Smooth muscle cell (in vitro differentiated cells): Measurements from ENCODE around the gene TMEM131. TPM values are rescaled to one million over a fixed set of nuclear protein-coding genes. Genes with fewer than 3 reads are reported as not detected.
"Not testable (repeated sequence)": the region's sequence is repeated elsewhere in the genome, so short reads cannot be mapped to it uniquely, and the experiment has no call there.

ENCODE experiments used
- DNase-seq: peaks from one replicate; lab custom pipeline; 2025; ENCODE audit not compliant: unreplicated experiment; lab: John Stamatoyannopoulos, UW
- H2AFZ ChIP-seq: fragments of 200-600 bp; sonication (generic); 2 replicates; pipeline ENCODE4 v1.6.0; 2016; ENCODE audit warnings: antibody characterized with exemption, low read depth, mild to moderate bottlenecking
- H3F3A ChIP-seq: fragments of 200-600 bp; sonication (generic); 2 replicates; pipeline ENCODE4 v1.6.0; 2017; ENCODE audit warnings: antibody characterized with exemption, low read depth
- H3K27ac ChIP-seq: fragments of 200-600 bp; sonication (generic); 2 replicates; pipeline ENCODE4 v1.5.1; 2016; ENCODE audit warnings: low read depth, mild to moderate bottlenecking
- H3K27me3 ChIP-seq: fragments of 200-600 bp; sonication (generic); 2 replicates; pipeline ENCODE4 v1.6.1; 2016; ENCODE audit warnings: low read depth, mild to moderate bottlenecking
- H3K36me3 ChIP-seq: fragments of 200-600 bp; sonication (generic); 2 replicates; pipeline ENCODE4 v1.5.1; 2016; ENCODE audit warnings: low read depth
- H3K4me1 ChIP-seq: fragments of 200-600 bp; sonication (generic); 2 replicates; pipeline ENCODE4 v1.5.1; 2016; ENCODE audit warnings: low read depth
- H3K4me2 ChIP-seq: fragments of 200-600 bp; sonication (generic); 2 replicates; pipeline ENCODE4 v1.6.0; 2016; ENCODE audit warnings: mild to moderate bottlenecking
- H3K4me3 ChIP-seq: fragments of 200-600 bp; sonication (generic); 2 replicates; pipeline ENCODE4 v1.5.1; 2016; ENCODE audit warnings: mild to moderate bottlenecking
- H3K79me2 ChIP-seq: fragments of 200-600 bp; sonication (generic); 2 replicates; pipeline ENCODE4 v1.6.0; 2016; ENCODE audit warnings: low read depth, mild to moderate bottlenecking
- H3K9ac ChIP-seq: fragments of 200-600 bp; sonication (generic); 2 replicates; pipeline ENCODE4 v1.6.0; 2016; ENCODE audit warnings: low read depth
- H3K9me3 ChIP-seq: fragments of 200-600 bp; sonication (generic); replicated peaks from 2 replicates; pipeline ENCODE4 v1.5.1; 2016; ENCODE audit warnings: low read depth
- H4K20me1 ChIP-seq: fragments of 200-600 bp; sonication (generic); 2 replicates; pipeline ENCODE4 v1.6.0; 2016; ENCODE audit warnings: low read depth
- WGBS: methylation state at CpG from one replicate; pipeline ENCODE4 v1.1.7; 2016; ENCODE audit warnings: low lambda C conversion rate; 5-methylcytosine and 5-hydroxymethylcytosine counted together
- polyA plus RNA-seq: library from polyadenylated mRNA; unstranded; fragments of >200 nt; fragmentation: Nextera tagmentation; extraction: Ambion mirVana; gene quantifications from 2 replicates; pipeline ENCODE4 v1.2.1, GENCODE V29; 2016
- total RNA-seq: library from RNA; depleted of rRNA; stranded (reverse); fragments of >200 nt; gene quantifications from 2 replicates; pipeline ENCODE4 v1.2.3, GENCODE V29; 2014
- TF ChIP-seq, protein P1 (sequence below): fragments of 200-600 bp; sonication (generic); IDR thresholded peaks from 2 replicates; pipeline ENCODE4 v1.5.1; 2017; ENCODE audit warnings: borderline replicate concordance, mild to moderate bottlenecking, antibody characterized with exemption; ENCODE audit not compliant: insufficient read depth, poor library complexity, severe bottlenecking

TMEM131 gene
- total and polyA plus RNA-seq, 2 experiments from 2014 or later, result 16.7 to 32.3 TPM

DNA sequence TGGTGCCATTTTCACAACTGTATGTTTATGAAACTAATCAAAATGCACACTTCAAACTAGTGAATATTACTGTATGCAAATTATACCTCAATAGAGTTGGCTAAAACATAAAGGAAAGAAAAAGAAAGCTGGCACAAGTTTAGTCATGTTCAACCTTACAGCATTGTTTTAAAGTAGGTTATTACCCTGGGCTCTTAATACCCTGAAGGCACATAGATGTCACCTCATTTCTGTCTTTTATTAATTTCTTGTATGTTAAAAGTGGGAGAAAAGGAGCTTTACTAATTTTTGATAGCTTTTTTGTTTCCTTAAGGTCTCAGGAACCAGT is 32.7 kb downstream of the TMEM131 start:
- DNase-seq, result no peak
- Histone ChIP-seq H2AFZ (no peak overlapping the region), H3K4me1 (no peaks in the 10 kb centered on the region), H3K4me3 (no peak overlapping the region), H3K9ac (no peak overlapping the region), H3F3A (no peaks in the 10 kb centered on the region), H3K9me3 (no peaks in the 10 kb centered on the region), H3K36me3 (no peaks in the 10 kb centered on the region), H3K27me3 (no peaks in the 10 kb centered on the region), H3K79me2 (peaks cover 96% of the 10 kb centered on the region), H3K27ac (peak overlapping the region; percentile 20), H3K4me2 (peak overlapping the region; percentile 5), H4K20me1 (peaks cover 98% of the 10 kb centered on the region)
- TF ChIP-seq, protein P1, sequence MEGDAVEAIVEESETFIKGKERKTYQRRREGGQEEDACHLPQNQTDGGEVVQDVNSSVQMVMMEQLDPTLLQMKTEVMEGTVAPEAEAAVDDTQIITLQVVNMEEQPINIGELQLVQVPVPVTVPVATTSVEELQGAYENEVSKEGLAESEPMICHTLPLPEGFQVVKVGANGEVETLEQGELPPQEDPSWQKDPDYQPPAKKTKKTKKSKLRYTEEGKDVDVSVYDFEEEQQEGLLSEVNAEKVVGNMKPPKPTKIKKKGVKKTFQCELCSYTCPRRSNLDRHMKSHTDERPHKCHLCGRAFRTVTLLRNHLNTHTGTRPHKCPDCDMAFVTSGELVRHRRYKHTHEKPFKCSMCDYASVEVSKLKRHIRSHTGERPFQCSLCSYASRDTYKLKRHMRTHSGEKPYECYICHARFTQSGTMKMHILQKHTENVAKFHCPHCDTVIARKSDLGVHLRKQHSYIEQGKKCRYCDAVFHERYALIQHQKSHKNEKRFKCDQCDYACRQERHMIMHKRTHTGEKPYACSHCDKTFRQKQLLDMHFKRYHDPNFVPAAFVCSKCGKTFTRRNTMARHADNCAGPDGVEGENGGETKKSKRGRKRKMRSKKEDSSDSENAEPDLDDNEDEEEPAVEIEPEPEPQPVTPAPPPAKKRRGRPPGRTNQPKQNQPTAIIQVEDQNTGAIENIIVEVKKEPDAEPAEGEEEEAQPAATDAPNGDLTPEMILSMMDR, result no peak

DNA sequence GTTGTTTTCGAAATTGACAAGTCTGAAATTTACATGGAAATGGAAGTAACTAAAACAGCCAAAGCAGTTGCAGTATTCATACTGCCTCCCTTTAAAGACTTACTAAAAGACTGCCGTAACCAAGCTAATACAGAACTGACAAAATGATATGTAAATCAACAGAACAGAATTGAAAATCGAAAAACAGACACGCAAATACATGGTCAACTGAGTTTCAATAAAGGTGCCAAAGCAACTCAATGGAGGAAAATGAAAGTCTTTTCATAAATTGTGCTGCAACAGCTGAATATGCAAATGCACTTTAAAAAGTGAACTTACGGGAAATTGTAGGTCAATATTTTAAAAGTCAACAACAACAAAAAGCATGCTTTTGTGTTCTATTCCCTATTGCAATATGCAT is 34.2 kb downstream of the TMEM131 start:
- no peaks in the 10 kb centered on the region for H3K4me1 ChIP-seq
- no peak overlapping the region for H3K27ac ChIP-seq
- H4K20me1 ChIP-seq, result peaks cover 98% of the 10 kb centered on the region
- H2AFZ ChIP-seq, result no peak overlapping the region
- WGBS, result 90% methylated on average over 5 of the region's 5 CpGs
- TF ChIP-seq, protein P1, result no peak
- DNase-seq, result no peak
- no peak overlapping the region for H3K9ac ChIP-seq
- H3K4me2 ChIP-seq, result no peak overlapping the region
- peaks cover 98% of the 10 kb centered on the region for H3K79me2 ChIP-seq
- no peaks in the 10 kb centered on the region for H3K27me3 ChIP-seq
- H3F3A ChIP-seq, result no peaks in the 10 kb centered on the region
- H3K4me3 ChIP-seq, result no peak overlapping the region
- no peaks in the 10 kb centered on the region for H3K9me3 ChIP-seq
- H3K36me3 ChIP-seq, result no peaks in the 10 kb centered on the region

DNA sequence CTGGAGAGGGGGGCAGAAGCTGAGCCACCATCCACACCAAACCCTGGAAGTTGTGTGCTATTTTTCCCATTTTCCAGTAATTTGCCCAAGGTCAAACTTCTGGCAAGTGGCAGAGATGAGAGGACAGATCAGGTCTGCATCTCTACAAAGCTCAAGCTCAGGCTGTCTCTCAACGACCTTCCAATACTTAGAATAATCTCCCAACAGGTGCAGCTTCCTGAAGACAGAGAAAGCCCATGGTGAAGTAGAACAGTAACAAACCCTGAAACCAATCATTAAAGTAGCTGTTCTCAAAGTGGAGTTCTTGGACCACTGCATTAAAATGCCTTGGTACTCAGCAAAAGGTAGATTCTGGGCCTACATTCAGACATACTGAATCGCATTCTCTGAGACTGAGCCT is 37.6 kb downstream of the TMEM131 start:
- TF ChIP-seq, protein P1, result no peak
- Histone ChIP-seq H3K9me3 (no peaks in the 10 kb centered on the region), H3K27me3 (no peaks in the 10 kb centered on the region), H3K4me2 (no peak overlapping the region), H3K4me1 (no peaks in the 10 kb centered on the region), H3K9ac (no peak overlapping the region), H3K27ac (no peak overlapping the region), H2AFZ (no peak overlapping the region), H3K4me3 (no peak overlapping the region), H3K36me3 (no peaks in the 10 kb centered on the region), H3F3A (no peaks in the 10 kb centered on the region), H3K79me2 (peaks cover 98% of the 10 kb centered on the region), H4K20me1 (peaks cover 94% of the 10 kb centered on the region)
- no peak for DNase-seq
- 78% methylated on average over 2 of the region's 2 CpGs for WGBS

DNA sequence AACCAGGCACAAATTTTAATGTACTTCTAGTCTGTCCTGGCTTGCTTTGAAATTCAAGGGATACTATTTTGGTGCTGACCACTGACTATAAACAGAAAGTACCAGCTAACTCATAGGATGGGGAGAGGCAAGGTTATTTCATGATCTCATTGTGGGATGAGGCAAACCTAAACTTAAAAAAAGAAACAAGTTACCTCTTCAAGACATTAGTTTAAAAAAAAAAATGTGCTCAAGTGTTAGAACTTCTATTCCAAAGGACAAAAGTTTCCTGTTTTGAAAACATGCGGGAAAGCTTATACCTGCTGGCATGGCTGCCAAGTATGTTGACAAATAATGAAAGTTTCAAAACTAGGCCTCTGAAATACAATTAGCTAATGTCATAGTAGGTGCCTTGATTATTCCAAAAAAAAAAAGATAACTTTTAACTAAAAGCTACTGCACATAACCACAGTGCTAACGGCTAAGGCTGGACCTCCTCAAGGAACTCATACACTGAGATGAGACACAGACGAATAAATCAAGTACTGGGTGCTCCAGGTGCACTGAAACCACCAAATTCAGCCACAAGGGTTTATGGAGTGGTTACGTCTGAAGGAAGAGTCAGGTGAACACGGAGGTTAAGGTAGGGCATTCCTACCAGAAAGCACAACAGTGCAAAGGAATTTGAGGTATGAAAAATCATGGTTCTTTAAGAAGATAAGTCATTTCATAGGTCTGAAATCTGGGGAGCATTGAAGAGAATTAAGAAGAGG is 38.1 kb downstream of the TMEM131 start:
- no peak overlapping the region for H3K9ac ChIP-seq
- WGBS, result 82% methylated on average over 5 of the region's 5 CpGs
- H3K27ac ChIP-seq, result peak overlapping the region; percentile 27
- H4K20me1 ChIP-seq, result peaks cover 89% of the 10 kb centered on the region
- TF ChIP-seq, protein P1, result no peak
- H2AFZ ChIP-seq, result no peak overlapping the region
- H3K79me2 ChIP-seq, result peaks cover 98% of the 10 kb centered on the region
- H3K27me3 ChIP-seq, result no peaks in the 10 kb centered on the region
- H3K9me3 ChIP-seq, result no peaks in the 10 kb centered on the region
- no peak overlapping the region for H3K4me2 ChIP-seq
- H3K4me1 ChIP-seq, result no peaks in the 10 kb centered on the region
- H3F3A ChIP-seq, result no peaks in the 10 kb centered on the region
- DNase-seq, result no peak
- H3K4me3 ChIP-seq, result no peak overlapping the region
- no peaks in the 10 kb centered on the region for H3K36me3 ChIP-seq

DNA sequence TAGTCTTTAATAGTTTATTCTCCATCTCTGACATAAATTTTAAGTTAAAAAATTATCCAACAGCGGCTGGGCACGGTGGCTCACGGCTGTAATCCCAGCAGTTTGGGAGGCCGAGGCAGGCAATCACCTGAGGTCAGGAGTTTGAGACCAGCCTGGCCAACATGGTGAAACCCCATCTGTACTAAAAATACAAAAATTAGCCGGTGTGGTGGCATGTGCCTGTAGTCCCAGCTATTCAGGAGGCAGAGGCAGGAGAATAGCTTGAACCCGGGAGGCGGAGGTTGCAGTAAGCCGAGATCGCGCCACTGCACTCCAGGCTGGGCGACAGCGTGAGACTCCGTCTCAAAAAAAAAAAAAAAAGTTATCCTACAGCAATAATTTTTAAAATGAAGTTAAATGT is 39.0 kb downstream of the TMEM131 start:
- H3K4me3 ChIP-seq, DNase-seq, H3K9ac ChIP-seq, H3K27ac ChIP-seq, H3F3A ChIP-seq, H3K4me2 ChIP-seq, H3K4me1 ChIP-seq, H3K27me3 ChIP-seq, H3K9me3 ChIP-seq, H2AFZ ChIP-seq, H3K36me3 ChIP-seq: not testable (repeated sequence)
- Histone ChIP-seq H4K20me1 (peaks cover 85% of the 10 kb centered on the region), H3K79me2 (peaks cover 98% of the 10 kb centered on the region)
- 86% methylated on average over 13 of the region's 13 CpGs for whole genome bisulfite sequencing
